ENCODE results near the gene STPG3.

STPG3 gene

GRCh38 chr9:137211532-137211931 lies 39.6 kb upstream of the STPG3 start:
- H3K27me3 ChIP-seq, result no peaks in the 10 kb centered on the region
- peaks cover 13% of the 10 kb centered on the region in 2 experiments for H3K4me1 ChIP-seq (ENCODE audit: control insufficient read depth in 1 of 2, insufficient read depth in 1 of 2, low read depth in 1 of 2, low read length in 1 of 2)
- H3K4me3 ChIP-seq (ENCODE audit: low read depth in 1 of 2, low read length in 1 of 2), result no peak overlapping the region
- H3K9me3 ChIP-seq, result no peaks in the 10 kb centered on the region
- no peak for TF ChIP-seq CTCF (IDR thresholded peaks at IDR 0.05)
- peaks cover 44% of the 10 kb centered on the region for H3K36me3 ChIP-seq
- no peak overlapping the region for H3K27ac ChIP-seq

GRCh38 chr9:137212520-137212919 lies 38.6 kb upstream of the STPG3 start:
- Histone ChIP-seq H3K27ac (no peak overlapping the region), H3K4me1 (ENCODE audit: control insufficient read depth in 1 of 2, insufficient read depth in 1 of 2, low read depth in 1 of 2, low read length in 1 of 2) (peaks cover 3% of the 10 kb centered on the region in 2 experiments), H3K4me3 (ENCODE audit: low read depth in 1 of 2, low read length in 1 of 2) (no peak overlapping the region), H3K9me3 (no peaks in the 10 kb centered on the region), H3K27me3 (no peaks in the 10 kb centered on the region), H3K36me3 (peaks cover 54% of the 10 kb centered on the region)
- TF ChIP-seq CTCF (IDR thresholded peaks at IDR 0.05), result no peak

- TF ChIP-seq CTCF (IDR thresholded peaks at IDR 0.05), result no peak
- Histone ChIP-seq H3K36me3 (peaks cover 63% of the 10 kb centered on the region), H3K4me1 (ENCODE audit: control insufficient read depth in 1 of 2, insufficient read depth in 1 of 2, low read depth in 1 of 2, low read length in 1 of 2) (no peaks in the 10 kb centered on the region), H3K9me3 (no peaks in the 10 kb centered on the region), H3K27me3 (no peaks in the 10 kb centered on the region), H3K4me3 (ENCODE audit: low read depth in 1 of 2, low read length in 1 of 2) (no peak overlapping the region), H3K27ac (no peak overlapping the region)
Observed at GRCh38 chr9:137213160-137214060, 37.7 kb upstream of the STPG3 start.

GRCh38 chr9:137214620-137215019 lies 36.5 kb upstream of the STPG3 start:
- H3K4me1 ChIP-seq (ENCODE audit: control insufficient read depth in 1 of 2, insufficient read depth in 1 of 2, low read depth in 1 of 2, low read length in 1 of 2), result no peaks in the 10 kb centered on the region
- no peak for TF ChIP-seq CTCF (IDR thresholded peaks at IDR 0.05)
- H3K9me3 ChIP-seq, result no peaks in the 10 kb centered on the region
- peaks cover 64% of the 10 kb centered on the region for H3K36me3 ChIP-seq
- no peak overlapping the region for H3K27ac ChIP-seq
- H3K27me3 ChIP-seq, result no peaks in the 10 kb centered on the region
- H3K4me3 ChIP-seq (ENCODE audit: low read depth in 1 of 2, low read length in 1 of 2), result no peak overlapping the region

GRCh38 chr9:137215196-137215986 lies 35.7 kb upstream of the STPG3 start:
- H3K27me3 ChIP-seq, result peaks cover 7% of the 10 kb centered on the region

More at GRCh38 chr9:137215196-137215986, 35.7 kb upstream of the STPG3 start:
- TF ChIP-seq CTCF (IDR thresholded peaks at IDR 0.05), result no peak
- no peaks in the 10 kb centered on the region for H3K9me3 ChIP-seq
- no peaks in the 10 kb centered on the region for H3K4me1 ChIP-seq (ENCODE audit: control insufficient read depth in 1 of 2, insufficient read depth in 1 of 2, low read depth in 1 of 2, low read length in 1 of 2)
- H3K4me3 ChIP-seq (ENCODE audit: low read depth in 1 of 2, low read length in 1 of 2), result no peak overlapping the region
- H3K27ac ChIP-seq, result no peak overlapping the region
- peaks cover 64% of the 10 kb centered on the region for H3K36me3 ChIP-seq

Measured in neutrophil (primary cell).